Ureter (tissue), 1 donor: ENCODE measurements around the gene STARD3NL. TPM values are rescaled to one million over a fixed set of nuclear protein-coding genes. Genes with fewer than 3 reads are reported as not detected.
"Not testable (repeated sequence)": the region's sequence is repeated elsewhere in the genome, so short reads cannot be mapped to it uniquely, and the experiment has no call there.

Experiments
- DNase-seq: peaks from one replicate; pipeline ENCODE4 v3.0.0-alpha.2; 2020; ENCODE audit warnings: low spot score
- total RNA-seq: library from RNA; stranded (reverse); gene quantifications from one replicate; pipeline ENCODE4 v1.2.4, GENCODE V29; 2023
- donor health status: DM: yes; HTN: yes; CAD: no.

STARD3NL gene
- total RNA-seq, 1 donor from 2014 or later: 31.1 TPM

DNA sequence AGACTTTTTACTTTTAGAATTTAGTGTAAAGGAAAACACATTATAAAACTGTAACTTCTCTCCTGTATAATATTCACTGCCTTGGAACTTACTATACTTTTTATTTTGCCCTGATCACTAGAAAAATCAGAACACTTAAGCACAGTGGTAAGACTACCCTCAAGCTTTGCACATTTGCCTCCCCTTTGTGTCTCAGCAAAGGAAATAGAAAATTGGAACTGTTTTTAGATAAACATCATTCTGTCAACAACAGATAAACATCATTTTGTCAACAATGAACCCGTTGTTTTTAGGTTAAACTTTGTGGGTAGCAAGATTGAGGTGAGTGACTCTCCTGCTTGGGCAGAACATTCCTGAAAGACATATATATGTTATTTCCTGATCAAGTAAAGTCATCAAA is 86.6 kb downstream of the STARD3NL start:
- not testable (repeated sequence) for DNase-seq

DNA sequence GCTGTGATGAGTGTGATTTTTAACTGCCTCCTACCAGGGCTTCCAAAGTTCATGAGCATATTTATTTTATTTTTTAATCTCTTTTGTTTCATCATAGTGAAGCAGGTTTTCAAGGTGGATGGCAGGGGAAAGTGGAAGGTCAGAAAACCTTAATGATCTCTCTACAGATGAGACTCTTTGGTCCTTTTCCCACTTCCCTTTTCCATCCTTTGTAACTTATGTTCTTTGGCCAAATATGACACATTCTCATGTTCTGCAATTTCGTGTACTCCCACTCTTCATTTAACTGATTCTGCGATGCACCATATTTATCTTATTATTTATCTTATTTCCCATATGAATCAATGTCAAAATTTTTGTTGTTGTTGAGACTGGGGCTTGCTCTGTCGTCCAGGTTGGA is 87.9 kb downstream of the STARD3NL start:
- not testable (repeated sequence) for DNase-seq

DNA sequence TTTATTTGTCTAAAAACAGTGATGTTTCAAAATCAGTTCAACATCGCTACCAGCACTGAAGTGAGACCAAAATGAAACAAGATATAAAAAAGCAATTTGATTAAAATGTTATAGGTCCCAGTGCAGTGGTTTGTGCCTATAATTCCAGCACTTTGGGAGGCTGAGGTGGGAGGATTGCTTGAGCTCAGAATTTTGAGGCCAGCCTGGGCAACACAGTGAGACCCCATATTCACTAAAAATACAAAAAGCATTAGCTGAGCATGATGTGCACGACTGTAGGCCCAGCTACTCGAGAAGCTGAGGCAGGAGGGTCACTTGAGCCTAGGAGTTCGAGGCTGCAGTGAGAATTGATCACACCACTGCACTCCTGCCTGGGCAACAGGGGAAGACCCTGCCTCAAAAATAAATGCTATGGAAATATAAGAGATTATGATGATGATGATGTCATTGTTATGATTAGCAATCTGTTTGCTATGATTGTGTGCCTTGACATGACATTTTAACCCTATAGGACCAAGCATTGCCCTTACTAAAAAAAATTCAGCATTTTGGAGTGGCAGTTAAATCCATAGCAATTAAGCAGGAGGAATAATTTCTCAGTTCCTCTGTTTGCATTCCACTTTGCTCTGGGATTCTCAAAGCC is 91.8 kb downstream of the STARD3NL start:
- not testable (repeated sequence) for DNase-seq

DNA sequence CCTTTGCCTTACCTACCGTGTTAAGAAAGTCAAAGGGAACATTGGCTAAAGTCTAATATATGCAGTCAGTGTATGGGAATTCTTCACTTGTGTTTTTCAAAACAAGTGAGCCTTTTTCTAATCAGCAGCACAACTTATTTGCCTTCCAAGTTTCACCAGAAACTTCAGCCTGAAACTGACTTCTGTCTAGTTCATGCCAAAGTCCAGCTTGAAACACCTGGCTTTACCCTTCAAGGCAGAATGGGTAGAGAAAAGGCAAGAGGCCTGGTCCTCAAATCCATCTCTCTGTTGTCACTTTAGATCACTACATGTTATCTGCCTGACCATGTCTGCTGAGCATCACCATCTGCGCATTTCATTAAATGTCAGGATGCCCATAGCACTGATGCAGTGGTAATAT is 92.4 kb downstream of the STARD3NL start:
- DNase-seq: not testable (repeated sequence)

DNA sequence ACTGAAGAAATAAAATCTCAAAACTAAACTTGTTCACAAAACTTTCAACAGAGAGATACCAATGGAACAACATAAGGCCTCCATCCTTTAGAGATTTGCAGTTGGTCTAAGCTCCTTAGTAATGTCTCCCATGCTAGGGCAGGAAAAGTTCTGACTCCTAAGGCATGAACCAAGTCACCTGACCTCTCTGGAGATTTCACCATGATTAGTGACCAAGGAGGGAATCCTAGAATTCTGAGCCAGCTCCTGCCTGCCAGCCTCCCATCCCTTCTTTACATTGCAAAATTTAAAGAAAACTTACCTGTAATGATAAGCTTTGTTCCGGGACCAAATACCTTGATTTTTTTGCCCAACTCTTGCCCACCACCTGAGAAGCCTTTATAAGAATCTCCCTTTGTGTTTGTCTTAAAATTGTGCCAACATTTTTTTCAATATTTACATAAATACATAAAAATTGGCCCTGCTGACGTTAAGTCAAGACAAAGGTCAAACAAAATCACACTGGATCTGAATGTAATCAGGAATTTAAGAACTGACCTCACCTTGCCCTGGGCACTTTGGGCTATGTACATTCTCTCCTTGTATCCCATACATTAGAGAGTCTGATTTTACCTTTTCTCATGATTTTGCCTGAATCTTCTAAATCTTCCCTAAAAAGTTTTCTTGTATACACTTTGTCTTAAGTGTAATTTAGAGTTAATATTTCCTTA is 95.4 kb downstream of the STARD3NL start, which contains the start of gene TARP:
TSS of gene TARP (minus strand) at position 351 of the 710 bp plus-strand sequence.
- no peak for DNase-seq

DNA sequence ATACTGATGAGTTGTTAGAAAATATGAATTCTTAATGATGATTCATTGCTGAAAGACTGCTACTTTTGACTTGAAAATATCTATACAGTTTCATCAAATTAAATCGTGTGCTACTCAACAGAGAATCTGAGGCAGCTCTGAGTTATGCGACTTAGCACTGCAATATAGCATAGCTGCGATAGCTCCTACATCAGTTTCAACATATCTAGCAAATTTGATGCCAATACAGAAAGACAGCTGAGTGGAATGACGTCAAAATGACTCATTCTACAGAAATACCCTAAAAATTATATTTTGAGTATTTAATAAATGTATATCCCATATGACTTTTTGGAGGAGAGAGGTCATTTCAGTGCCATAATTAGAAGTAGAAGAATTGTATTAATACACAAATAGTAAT is 96.4 kb downstream of the STARD3NL start:
- DNase-seq: no peak

DNA sequence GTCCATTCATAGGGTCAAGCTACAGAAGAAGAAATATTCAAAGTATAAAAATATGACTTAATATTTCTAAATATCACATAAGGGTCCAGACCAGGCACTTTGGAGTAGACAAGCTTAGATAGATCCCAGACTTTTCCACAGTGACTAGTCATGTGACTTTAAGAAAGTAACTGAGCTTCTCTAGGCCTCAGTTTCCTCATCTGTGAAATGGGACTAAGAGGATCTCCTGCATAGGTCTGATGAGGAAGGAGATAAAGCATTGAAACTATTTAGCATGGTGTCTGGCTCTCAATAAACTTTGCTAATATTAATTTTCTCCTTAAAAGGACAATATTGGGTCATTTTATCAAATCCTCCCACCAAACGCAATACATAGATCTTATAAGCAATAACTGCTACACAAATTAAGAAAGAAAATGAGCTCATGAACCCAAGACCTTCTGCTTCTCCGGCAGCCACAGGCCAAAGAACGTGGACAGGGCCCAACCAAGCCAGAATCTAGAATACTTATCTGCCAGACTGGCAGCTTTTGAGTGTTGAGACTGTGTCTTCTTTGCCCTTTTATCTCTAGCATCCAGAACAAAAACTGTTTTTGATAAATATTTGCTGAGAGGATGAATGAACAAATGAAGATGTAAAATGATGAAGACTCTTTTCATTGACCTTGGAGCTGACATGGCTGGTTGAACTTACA is 97.0 kb downstream of the STARD3NL start:
- no peak for DNase-seq

DNA sequence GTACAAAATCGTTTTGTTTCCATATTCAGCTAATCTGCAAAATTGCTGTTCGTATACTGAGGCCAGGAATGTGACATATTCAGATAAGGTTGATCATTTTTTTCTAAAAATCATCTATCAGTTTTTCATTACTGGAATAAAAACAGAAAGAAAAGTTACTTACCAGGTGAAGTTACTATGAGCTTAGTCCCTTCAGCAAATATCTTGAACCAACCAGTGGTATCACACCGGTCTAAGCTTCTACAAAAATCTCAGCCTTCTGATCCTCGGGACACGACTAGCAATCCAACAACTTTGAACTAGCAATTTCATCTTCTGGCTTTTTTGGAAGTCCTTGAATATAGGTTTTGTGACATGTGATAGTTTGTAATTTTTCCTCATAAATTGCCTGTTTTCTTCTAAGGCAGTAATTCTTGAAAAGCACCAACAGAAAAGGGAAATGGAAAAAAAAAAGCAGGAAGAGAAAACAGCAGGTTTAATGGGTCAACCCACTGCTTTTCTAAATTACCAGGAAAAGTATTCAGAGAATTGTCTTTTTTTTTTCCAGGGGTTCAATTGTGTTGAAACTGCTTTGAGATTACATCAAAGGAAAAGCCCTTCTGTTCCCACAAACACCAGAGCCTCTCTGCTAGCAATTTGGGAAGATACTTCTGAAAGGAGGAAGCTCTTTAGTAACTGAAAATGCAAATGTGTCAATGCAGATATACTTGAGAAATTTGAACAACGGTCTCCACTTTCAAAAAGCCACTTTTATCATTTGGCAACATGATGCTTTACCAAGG is 98.2 kb downstream of the STARD3NL start:
- DNase-seq: no peak

DNA sequence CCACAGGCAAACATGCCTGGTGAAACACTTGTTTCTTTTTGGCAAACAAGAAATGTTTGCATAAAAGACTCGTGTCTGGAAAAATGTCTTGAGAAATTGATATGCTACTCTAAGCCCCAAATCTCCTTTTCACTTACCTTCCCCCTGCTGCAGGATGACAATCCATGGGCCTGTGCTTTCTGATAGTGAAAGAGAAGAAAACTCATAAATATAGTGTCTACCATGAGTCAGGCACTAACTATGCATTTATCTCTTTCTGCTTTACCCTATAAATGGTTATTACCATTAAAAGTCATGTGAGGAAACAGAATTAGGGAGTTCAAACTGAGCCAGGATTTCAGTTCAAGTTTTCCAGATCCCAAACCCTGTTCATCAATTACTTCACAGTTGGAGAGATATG is 102.0 kb downstream of the STARD3NL start:
- DNase-seq: no peak
